MCF 10A (cell line): Measurements from ENCODE around the gene PBX3. TPM values are rescaled to one million over a fixed set of nuclear protein-coding genes. Genes with fewer than 3 reads are reported as not detected.

Experiments used
- BruUV-seq: library from RNA; stranded (reverse); fragments of 400-500 nt; replicated peaks from 2 replicates; lab custom pipeline; 2021; lab: Mats Ljungman, UMichigan
- CTCF ChIA-PET: fragments of 300-600 bp; sonication (Branson Sonifier 250); formaldehyde crosslinking; extraction: SDS; loops from one replicate; lab custom pipeline; 2021; ENCODE audit warnings: antibody characterized with exemption, inconsistent platforms; lab: Yijun Ruan, JAX
- POLR2A ChIA-PET: fragments of 300-600, 350-650 bp; sonication (Branson Sonifier 250); formaldehyde crosslinking; extraction: SDS; loops from one replicate; lab custom pipeline; 2020; ENCODE audit warnings: antibody characterized with exemption, inconsistent platforms; lab: Yijun Ruan, JAX
- DNase-seq: peaks from one replicate; pipeline ENCODE4 v3.0.0-alpha.2; 2018; ENCODE audit not compliant: unreplicated experiment
- H3K27ac Mint-ChIP-seq: one replicate; pipeline ENCODE4 v1.8.0; 2022; ENCODE audit warnings: mild to moderate bottlenecking, low read depth, mixed read lengths; ENCODE audit not compliant: unreplicated experiment
- H3K27me3 Mint-ChIP-seq: one replicate; pipeline ENCODE4 v1.8.0; 2022; ENCODE audit warnings: mixed read lengths; ENCODE audit not compliant: insufficient read depth, unreplicated experiment
- H3K36me3 Mint-ChIP-seq: one replicate; pipeline ENCODE4 v1.8.0; 2022; ENCODE audit warnings: mild to moderate bottlenecking, moderate library complexity, mixed read lengths; ENCODE audit not compliant: insufficient read depth, unreplicated experiment
- H3K4me1 Mint-ChIP-seq: one replicate; pipeline ENCODE4 v1.8.0; 2022; ENCODE audit warnings: mixed read lengths; ENCODE audit not compliant: insufficient read depth, unreplicated experiment
- H3K4me3 Mint-ChIP-seq: one replicate; pipeline ENCODE4 v1.8.0; 2022; ENCODE audit warnings: mild to moderate bottlenecking, moderate library complexity, mixed read lengths; ENCODE audit not compliant: unreplicated experiment
- H3K9me3 Mint-ChIP-seq: one replicate; pipeline ENCODE4 v1.8.0; 2022; ENCODE audit warnings: mixed read lengths; ENCODE audit not compliant: unreplicated experiment
- intact Hi-C: fragments of 100-400 bp; cut with micrococcal nuclease; formaldehyde crosslinking; loops from 2 replicates; pipeline ENCODE4 v1.14.1; 2022
- total RNA-seq: library from RNA; stranded (reverse); gene quantifications from 2 replicates; pipeline ENCODE4 v1.2.3, GENCODE V29; 2022
- TF ChIP-seq, protein P1 (sequence below): fragments of 200-600 bp; IDR thresholded peaks from one replicate; pipeline ENCODE4 v1.8.0; 2022; ENCODE audit warnings: antibody characterized with exemption, mild to moderate bottlenecking; ENCODE audit not compliant: unreplicated experiment

The PBX3 gene
- total RNA-seq, 1 experiment from 2014 or later: 17.5 TPM

GRCh38 chr9:125703662-125704061 lies 43.5 kb upstream of the PBX3 start:
- POLR2A ChIA-PET: interaction anchor here (0.6 to 1.1 kb wide), 3 partner anchors 11 to 115 kb away, joined by 3 to 4 read pairs (median 3); no protein-coding TSS in a partner anchor
- TF ChIP-seq, protein P1, sequence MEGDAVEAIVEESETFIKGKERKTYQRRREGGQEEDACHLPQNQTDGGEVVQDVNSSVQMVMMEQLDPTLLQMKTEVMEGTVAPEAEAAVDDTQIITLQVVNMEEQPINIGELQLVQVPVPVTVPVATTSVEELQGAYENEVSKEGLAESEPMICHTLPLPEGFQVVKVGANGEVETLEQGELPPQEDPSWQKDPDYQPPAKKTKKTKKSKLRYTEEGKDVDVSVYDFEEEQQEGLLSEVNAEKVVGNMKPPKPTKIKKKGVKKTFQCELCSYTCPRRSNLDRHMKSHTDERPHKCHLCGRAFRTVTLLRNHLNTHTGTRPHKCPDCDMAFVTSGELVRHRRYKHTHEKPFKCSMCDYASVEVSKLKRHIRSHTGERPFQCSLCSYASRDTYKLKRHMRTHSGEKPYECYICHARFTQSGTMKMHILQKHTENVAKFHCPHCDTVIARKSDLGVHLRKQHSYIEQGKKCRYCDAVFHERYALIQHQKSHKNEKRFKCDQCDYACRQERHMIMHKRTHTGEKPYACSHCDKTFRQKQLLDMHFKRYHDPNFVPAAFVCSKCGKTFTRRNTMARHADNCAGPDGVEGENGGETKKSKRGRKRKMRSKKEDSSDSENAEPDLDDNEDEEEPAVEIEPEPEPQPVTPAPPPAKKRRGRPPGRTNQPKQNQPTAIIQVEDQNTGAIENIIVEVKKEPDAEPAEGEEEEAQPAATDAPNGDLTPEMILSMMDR: no peak
- Mint-ChIP-seq H3K9me3 (no peaks in the 10 kb centered on the region), H3K36me3 (no peaks in the 10 kb centered on the region), H3K27me3 (no peaks in the 10 kb centered on the region), H3K27ac (peak overlapping the region; percentile 12), H3K4me3 (no peak overlapping the region), H3K4me1 (peaks cover 35% of the 10 kb centered on the region)
- DNase-seq: no peak
- BruUV-seq: no TSS peak
- CTCF ChIA-PET: interaction anchor here (0.6 to 0.7 kb wide), 2 partner anchors 16 to 238 kb away, joined by 3 to 5 read pairs; no protein-coding TSS in a partner anchor
- intact Hi-C loops: loop anchor here (5.0 kb wide), 2 partner anchors 44 to 146 kb away; partner anchors contain the start of gene PBX3

DNA sequence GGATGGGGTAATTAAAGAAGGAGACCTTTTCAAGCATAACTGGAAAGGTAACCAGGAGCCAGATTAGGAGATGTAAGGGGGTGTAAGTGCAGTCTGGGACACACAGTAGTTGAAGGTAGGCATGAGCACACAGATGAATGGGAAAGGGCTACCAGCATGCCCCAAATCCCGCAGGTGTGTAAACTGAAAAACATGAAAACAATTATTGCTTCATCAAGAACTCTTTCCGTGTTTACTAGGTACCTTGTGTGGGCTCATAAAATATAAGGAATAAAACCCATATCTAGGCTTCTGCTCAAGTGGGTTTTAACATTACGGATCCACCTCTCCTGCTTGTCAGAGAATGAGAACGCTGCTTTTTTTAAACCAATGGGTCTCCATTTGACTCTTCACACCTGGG lies 41.3 kb upstream of the PBX3 start:
- Mint-ChIP-seq H3K36me3 (no peaks in the 10 kb centered on the region), H3K4me1 (peaks cover 31% of the 10 kb centered on the region), H3K4me3 (peak overlapping the region; percentile 82), H3K27ac (peak overlapping the region; percentile 83), H3K9me3 (no peaks in the 10 kb centered on the region), H3K27me3 (no peaks in the 10 kb centered on the region)
- CTCF ChIA-PET: interaction anchor here (0.6 kb wide), 1 partner anchor 68 kb away, joined by 3 read pairs; no protein-coding TSS in a partner anchor
- TF ChIP-seq, protein P1: no peak
- BruUV-seq: no TSS peak
- POLR2A ChIA-PET: interaction anchor here (1.1 to 2.9 kb wide), 9 partner anchors 8 to 184 kb away, joined by 3 to 31 read pairs (median 7); partner anchors contain the start of gene PBX3
- intact Hi-C loops: loop anchor here (2.0 kb wide), 1 partner anchor 75 kb away; no protein-coding TSS in a partner anchor
- DNase-seq: no peak

DNA sequence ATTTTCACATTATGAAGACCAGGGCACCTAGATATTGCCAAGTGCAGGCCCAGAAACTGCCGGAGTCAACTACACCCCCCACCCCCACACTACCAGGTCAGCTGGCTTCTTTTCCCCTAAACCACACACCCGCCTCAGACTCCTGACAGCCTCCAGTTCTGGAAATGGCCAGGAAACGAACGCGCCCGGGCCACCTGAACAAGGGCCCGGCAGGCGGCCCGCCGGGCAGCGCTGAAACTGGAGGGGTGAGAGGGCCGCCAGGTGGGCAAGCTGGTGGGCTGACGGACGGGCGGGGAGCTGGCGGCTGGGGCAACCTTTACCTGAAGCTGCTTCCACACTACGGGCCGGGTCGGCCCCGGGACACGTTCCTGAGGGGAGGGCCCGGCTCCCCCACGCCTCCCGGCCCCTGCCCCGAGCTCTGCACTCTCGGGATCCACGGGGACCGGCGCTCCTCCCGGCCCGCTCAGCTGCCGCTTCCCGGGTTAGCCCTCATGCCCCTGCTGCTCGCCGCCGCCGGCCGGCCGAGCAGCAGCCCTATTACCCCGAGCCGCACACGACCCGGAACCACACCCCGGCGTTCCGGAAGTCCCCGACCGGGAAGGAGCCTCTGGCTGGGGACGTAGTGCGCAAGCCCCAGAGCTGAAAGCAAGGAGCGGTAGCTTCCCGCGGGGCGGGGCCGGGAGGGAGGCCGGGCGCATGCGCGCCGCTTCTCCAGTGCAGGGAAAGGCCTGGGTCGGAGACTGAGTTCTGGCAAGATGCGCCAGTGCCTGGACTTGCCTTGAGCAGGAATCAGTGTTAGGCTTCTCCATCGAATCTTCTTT lies 40.3 kb upstream of the PBX3 start, which contains the start of gene MAPKAP1:
Gene MAPKAP1 (minus strand): TSS at position 558 of the 821 bp plus-strand sequence. CDS start 34,634 bp downstream, outside the sequence.
- CTCF ChIA-PET: interaction anchor here (0.6 kb wide), 1 partner anchor 37 kb away, joined by 4 read pairs; no protein-coding TSS in a partner anchor
- Mint-ChIP-seq H3K4me1 (peaks cover 24% of the 10 kb centered on the region), H3K36me3 (no peaks in the 10 kb centered on the region), H3K9me3 (no peaks in the 10 kb centered on the region), H3K27me3 (no peaks in the 10 kb centered on the region), H3K27ac (peak within 1 kb of the TSS; percentile 83), H3K4me3 (peak within 1 kb of the TSS; percentile 82)
- no TSS peak for BruUV-seq
- POLR2A ChIA-PET: interaction anchor here (0.6 to 2.9 kb wide), 27 partner anchors 8 to 1086 kb away, joined by 3 to 31 read pairs (median 3); partner anchors contain the start of gene PBX3
- DNase-seq: peak; percentile 96
- TF ChIP-seq, protein P1: no peak
- intact Hi-C loops: loop anchor here (2.0 kb wide), 1 partner anchor 76 kb away; no protein-coding TSS in a partner anchor

GRCh38 chr9:125707472-125707804 lies 39.7 kb upstream of the PBX3 start:
- POLR2A ChIA-PET: interaction anchor here (0.6 to 2.9 kb wide), 21 partner anchors 10 to 286 kb away, joined by 3 to 31 read pairs (median 3); partner anchors contain the start of gene PBX3
- H3K9me3 Mint-ChIP-seq: no peaks in the 10 kb centered on the region
- TSS peak; percentile 94 for BruUV-seq

More at GRCh38 chr9:125707472-125707804, 39.7 kb upstream of the PBX3 start:
- no peaks in the 10 kb centered on the region for H3K27me3 Mint-ChIP-seq
- H3K27ac Mint-ChIP-seq: peak overlapping the region; percentile 83
- intact Hi-C loops: loop anchor here (2.0 kb wide), 1 partner anchor 77 kb away; no protein-coding TSS in a partner anchor
- H3K4me1 Mint-ChIP-seq: peaks cover 24% of the 10 kb centered on the region
- no peaks in the 10 kb centered on the region for H3K36me3 Mint-ChIP-seq
- peak overlapping the region; percentile 82 for H3K4me3 Mint-ChIP-seq
- CTCF ChIA-PET: interaction anchor here (0.6 kb wide), 1 partner anchor 37 kb away, joined by 4 read pairs; no protein-coding TSS in a partner anchor
- no peak for DNase-seq
- TF ChIP-seq, protein P1: no peak
